Activated CD4-positive, CD25-positive, alpha-beta regulatory T cell treated with anti-CD3 and anti-CD28 coated beads, Interleukin-2, amount 50 U/mL, for 72 hours (primary cell): ENCODE measurements around the gene SEMA5A.

Source experiments
- DNase-seq: peaks from one replicate; pipeline ENCODE4 v3.0.0; 2021

The SEMA5A gene

GRCh38 chr5:9196403-9197227 is 349.3 kb downstream of the SEMA5A start:
- DNase-seq: no peak

- DNase-seq: no peak
Measured at GRCh38 chr5:9194509-9194908, 351.4 kb downstream of the SEMA5A start.

GRCh38 chr5:9192266-9192665 is 353.6 kb downstream of the SEMA5A start:
- DNase-seq: no peak

- DNase-seq: no peak
Measured at GRCh38 chr5:9189681-9190080, 356.2 kb downstream of the SEMA5A start.

- no peak for DNase-seq
Measured at GRCh38 chr5:9188956-9189355, 356.9 kb downstream of the SEMA5A start.

- no peak for DNase-seq
Measured at GRCh38 chr5:9188131-9188530, 357.7 kb downstream of the SEMA5A start.

GRCh38 chr5:9187614-9188013 is 358.3 kb downstream of the SEMA5A start:
- DNase-seq: no peak

GRCh38 chr5:9186069-9186468 is 359.8 kb downstream of the SEMA5A start:
- no peak for DNase-seq

- DNase-seq: no peak
Measured at GRCh38 chr5:9183992-9184391, 361.9 kb downstream of the SEMA5A start.

GRCh38 chr5:9182899-9183695 is 362.8 kb downstream of the SEMA5A start:
- DNase-seq: no peak

GRCh38 chr5:9176641-9177040 is 369.2 kb downstream of the SEMA5A start:
- DNase-seq: no peak

- no peak for DNase-seq
Measured at GRCh38 chr5:9174446-9174845, 371.4 kb downstream of the SEMA5A start.

- no peak for DNase-seq
Measured at GRCh38 chr5:9173281-9174048, 372.4 kb downstream of the SEMA5A start.

GRCh38 chr5:9170026-9170425 is 375.8 kb downstream of the SEMA5A start:
- DNase-seq: no peak

GRCh38 chr5:9169557-9169902 is 376.3 kb downstream of the SEMA5A start:
- DNase-seq: no peak

GRCh38 chr5:9168791-9169556 is 376.9 kb downstream of the SEMA5A start:
- DNase-seq: no peak

- DNase-seq: no peak
Measured at GRCh38 chr5:9166202-9167112, 379.4 kb downstream of the SEMA5A start.

GRCh38 chr5:9165546-9165945 is 380.3 kb downstream of the SEMA5A start:
- no peak for DNase-seq

GRCh38 chr5:9160747-9161146 is 385.1 kb downstream of the SEMA5A start:
- DNase-seq: no peak

- DNase-seq: no peak
Measured at GRCh38 chr5:9157811-9158210, 388.1 kb downstream of the SEMA5A start.

GRCh38 chr5:9157020-9157419 is 388.9 kb downstream of the SEMA5A start:
- DNase-seq: no peak

- DNase-seq: no peak
Measured at GRCh38 chr5:9156282-9156681, 389.6 kb downstream of the SEMA5A start.
